HepG2 (cell line): ENCODE data around the gene COL26A1.
"Not testable (repeated sequence)": the region's sequence is repeated elsewhere in the genome, so short reads cannot be mapped to it uniquely, and the experiment has no call there.

ENCODE experiments used
- ATF2 ChIP-seq: sonication (generic); formaldehyde crosslinking; IDR thresholded peaks from 2 replicates; pipeline ENCODE4 v1.4.0; 2020; ENCODE audit warnings: missing genetic modification reagents
- CCDC6 ChIP-seq: sonication (generic); formaldehyde crosslinking; IDR thresholded peaks from 2 replicates; pipeline ENCODE4 v1.8.1; 2022; ENCODE audit warnings: mild to moderate bottlenecking, missing genetic modification reagents, moderate library complexity
- EP300 ChIP-seq, 3 experiments: sonication (generic) in 1 of 3; formaldehyde crosslinking in 1 of 3; IDR thresholded peaks; 2 replicates each; pipeline versions ENCODE4 v1.5.1 to v1.6.1; 2011 to 2020; ENCODE audit warnings: low read depth in 2 of 3, low read length in 2 of 3, borderline replicate concordance in 1 of 3, improper control_type of control experiment in 1 of 3, mild to moderate bottlenecking in 1 of 3, missing genetic modification reagents in 1 of 3, moderate library complexity in 1 of 3
- ETV5 ChIP-seq: IDR thresholded peaks from 2 replicates; pipeline ENCODE4 v1.6.1; 2018; ENCODE audit warnings: missing biosample characterization, missing genetic modification reagents, inconsistent platforms, borderline replicate concordance
- HINFP ChIP-seq: sonication (generic); formaldehyde crosslinking; IDR thresholded peaks from 2 replicates; pipeline ENCODE4 v1.4.0; 2020; ENCODE audit warnings: low read depth, mild to moderate bottlenecking, missing genetic modification reagents
- MED1 ChIP-seq: sonication (generic); formaldehyde crosslinking; IDR thresholded peaks from 2 replicates; pipeline ENCODE4 v1.4.0; 2020; ENCODE audit warnings: missing genetic modification reagents
- NFIC ChIP-seq: IDR thresholded peaks from 2 replicates; pipeline ENCODE4 v1.6.1; 2012; ENCODE audit warnings: mild to moderate bottlenecking, low read length, inconsistent platforms
- REPIN1 ChIP-seq: sonication (generic); formaldehyde crosslinking; IDR thresholded peaks from 2 replicates; pipeline ENCODE4 v1.8.0; 2022; ENCODE audit warnings: missing genetic modification reagents, low read depth, mild to moderate bottlenecking, borderline replicate concordance
- SUZ12 ChIP-seq: fragments of 150-350 bp; IDR thresholded peaks from 2 replicates; pipeline ENCODE4 v1.6.1; 2014; ENCODE audit warnings: low read depth, low read length
- TBP ChIP-seq: sonication (generic); formaldehyde crosslinking; IDR thresholded peaks from 2 replicates; pipeline ENCODE4 v1.5.0; 2020; ENCODE audit warnings: missing genetic modification reagents
- USF2 ChIP-seq, 2 experiments: sonication (generic) in 1 of 2; formaldehyde crosslinking in 1 of 2; IDR thresholded peaks; 2 replicates each; pipeline versions ENCODE4 v1.5.1 to v1.6.1; 2011 to 2020; ENCODE audit warnings: borderline replicate concordance in 1 of 2, low read depth in 1 of 2, low read length in 1 of 2, mild to moderate bottlenecking in 1 of 2, missing genetic modification reagents in 1 of 2, moderate library complexity in 1 of 2
- TF ChIP-seq, protein P1 (sequence below): sonication (generic); formaldehyde crosslinking; IDR thresholded peaks from 2 replicates; pipeline ENCODE4 v1.4.0; 2020; ENCODE audit warnings: missing genetic modification reagents

DNA sequence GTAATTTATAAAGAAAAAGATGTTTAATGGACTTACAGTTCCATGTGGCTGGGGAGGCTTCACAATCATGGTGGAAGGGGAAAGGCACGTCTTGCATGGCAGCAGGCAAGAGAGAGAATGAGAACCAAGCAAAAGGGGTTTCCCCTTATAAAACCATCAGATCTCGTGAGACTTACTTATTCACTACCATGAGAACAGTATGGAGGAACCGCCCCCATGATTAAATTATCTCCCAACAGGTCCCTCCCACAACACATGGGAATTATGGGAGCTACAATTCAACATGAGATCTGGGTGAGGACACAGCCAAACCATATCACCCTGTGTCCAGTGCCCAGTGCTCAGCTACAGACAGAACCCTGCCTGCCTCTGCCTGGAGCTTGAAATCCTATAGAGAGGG lies 197.3 kb downstream of the COL26A1 start:
- TF ChIP-seq EP300 (IDR thresholded peaks at IDR 0.05; ENCODE audit: low read depth in 2 of 2, low read length in 2 of 2); EP300 (CRISPR knock-in tag; IDR thresholded peaks at IDR 0.05; ENCODE audit: borderline replicate concordance); SUZ12; USF2 (IDR thresholded peaks at IDR 0.05; ENCODE audit: low read depth, low read length); USF2 (CRISPR knock-in tag; IDR thresholded peaks at IDR 0.05; ENCODE audit: borderline replicate concordance); REPIN1 (CRISPR knock-in tag); NFIC; HINFP (CRISPR knock-in tag); MED1 (CRISPR knock-in tag); ATF2; TBP (CRISPR knock-in tag); CCDC6 (CRISPR knock-in tag); ETV5 (CRISPR knock-in tag): not testable (repeated sequence)
- TF ChIP-seq, protein P1, sequence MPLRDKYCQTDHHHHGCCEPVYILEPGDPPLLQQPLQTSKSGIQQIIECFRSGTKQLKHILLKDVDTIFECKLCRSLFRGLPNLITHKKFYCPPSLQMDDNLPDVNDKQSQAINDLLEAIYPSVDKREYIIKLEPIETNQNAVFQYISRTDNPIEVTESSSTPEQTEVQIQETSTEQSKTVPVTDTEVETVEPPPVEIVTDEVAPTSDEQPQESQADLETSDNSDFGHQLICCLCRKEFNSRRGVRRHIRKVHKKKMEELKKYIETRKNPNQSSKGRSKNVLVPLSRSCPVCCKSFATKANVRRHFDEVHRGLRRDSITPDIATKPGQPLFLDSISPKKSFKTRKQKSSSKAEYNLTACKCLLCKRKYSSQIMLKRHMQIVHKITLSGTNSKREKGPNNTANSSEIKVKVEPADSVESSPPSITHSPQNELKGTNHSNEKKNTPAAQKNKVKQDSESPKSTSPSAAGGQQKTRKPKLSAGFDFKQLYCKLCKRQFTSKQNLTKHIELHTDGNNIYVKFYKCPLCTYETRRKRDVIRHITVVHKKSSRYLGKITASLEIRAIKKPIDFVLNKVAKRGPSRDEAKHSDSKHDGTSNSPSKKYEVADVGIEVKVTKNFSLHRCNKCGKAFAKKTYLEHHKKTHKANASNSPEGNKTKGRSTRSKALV (CRISPR knock-in tag) = not testable (repeated sequence)
